K562 (cell line): ENCODE measurements around the gene NFATC4. TPM values are rescaled to one million over a fixed set of nuclear protein-coding genes. Genes with fewer than 3 reads are reported as not detected.

Experiments
- ATAC-seq: fragments of 200-7000 bp; cut with Tn5 transposase; 3 replicates; pipeline ENCODE4 v1.9.1; 2020; ENCODE audit warnings: moderate library complexity
- BruUV-seq: library from RNA; stranded (reverse); fragments of 400-500 nt; replicated peaks from 2 replicates; lab custom pipeline; 2021; lab: Mats Ljungman, UMichigan
- CTCF ChIA-PET: fragments of 300-600 bp; formaldehyde crosslinking; extraction: SDS; loops from one replicate; lab custom pipeline; 2021; ENCODE audit warnings: low intra/inter-chr PET ratio; lab: Yijun Ruan, JAX
- POLR2A ChIA-PET: fragments of 300-600, 350-650 bp; sonication (Branson Sonifier 250); formaldehyde crosslinking; extraction: SDS; loops from one replicate; lab custom pipeline; 2021; ENCODE audit warnings: antibody characterized with exemption, inconsistent platforms; lab: Yijun Ruan, JAX
- DNase-seq, 4 experiments: peaks; one replicate each; pipeline versions ENCODE4 v3.0.0 to v3.0.0-alpha.2; 2011 to 2018; ENCODE audit warnings: low spot score in 3 of 4, mixed read lengths in 3 of 4; ENCODE audit errors: extremely low read depth in 1 of 4
- FAIRE-seq: peaks from 2 replicates; lab custom pipeline; 2011; peaks lifted over from hg19 to GRCh38; lab: Jason Lieb, UNC
- H2AFZ ChIP-seq: 2 replicates; pipeline ENCODE4 v1.6.0; 2011; ENCODE audit warnings: low read depth, low read length, control low read depth, inconsistent platforms
- H3K27ac ChIP-seq: fragments of 200-600 bp; 3 replicates; pipeline ENCODE4 v1.8.0; 2011; ENCODE audit warnings: low read depth, mild to moderate bottlenecking, control low read depth, inconsistent platforms, low read length, moderate library complexity, mixed read lengths; ENCODE audit errors: extremely low read depth
- H3K27me3 ChIP-seq, 2 experiments: fragments of 300-600 bp in 1 of 2; 2 replicates in 1 of 2; 3 replicates in 1 of 2; pipeline versions ENCODE4 v1.6.0 to v1.8.0; 2011; ENCODE audit warnings: inconsistent platforms in 2 of 2, low read length in 2 of 2, mild to moderate bottlenecking in 1 of 2, mixed read lengths in 1 of 2, moderate library complexity in 1 of 2; ENCODE audit not compliant: control insufficient read depth in 2 of 2, insufficient read depth in 2 of 2
- H3K36me3 ChIP-seq: fragments of 300-600 bp; 3 replicates; pipeline ENCODE4 v1.8.0; 2011; ENCODE audit warnings: mild to moderate bottlenecking, low read length, inconsistent platforms; ENCODE audit not compliant: control insufficient read depth, insufficient read depth
- H3K4me1 ChIP-seq, 2 experiments: fragments of 200-600 bp in 1 of 2; replicated peaks in 1 of 2; 2 replicates in 1 of 2; 3 replicates in 1 of 2; pipeline versions ENCODE4 v1.5.1 to v1.8.0; 2011; ENCODE audit warnings: inconsistent platforms in 2 of 2, low read length in 2 of 2, mild to moderate bottlenecking in 1 of 2, mixed read lengths in 1 of 2, moderate library complexity in 1 of 2; ENCODE audit not compliant: control insufficient read depth in 2 of 2, insufficient read depth in 2 of 2
- H3K4me2 ChIP-seq: 2 replicates; pipeline ENCODE4 v1.6.1; 2011; ENCODE audit warnings: low read length, control low read depth, inconsistent platforms, mixed read lengths; ENCODE audit not compliant: insufficient read depth
- H3K4me3 ChIP-seq: fragments of 200-600 bp; sonication (generic), shearing (Covaris generic); 2 replicates; pipeline ENCODE4 v1.5.1; 2016; ENCODE audit warnings: control low read depth, inconsistent platforms
- H3K79me2 ChIP-seq: fragments of 200-600 bp; 3 replicates; pipeline ENCODE4 v1.8.0; 2011; ENCODE audit warnings: low read length, inconsistent platforms; ENCODE audit not compliant: control insufficient read depth, insufficient read depth
- H3K9ac ChIP-seq, 2 experiments: 2 replicates each; pipeline versions ENCODE4 v1.6.0 to v1.6.1; 2011; ENCODE audit warnings: low read depth in 2 of 2, low read length in 2 of 2, control low read depth in 1 of 2, inconsistent platforms in 1 of 2, mild to moderate bottlenecking in 1 of 2, mixed read lengths in 1 of 2; ENCODE audit not compliant: insufficient read depth in 1 of 2
- H3K9me1 ChIP-seq: one replicate; pipeline ENCODE4 v1.6.0; 2011; ENCODE audit warnings: inconsistent platforms, mild to moderate bottlenecking, low read length, moderate library complexity; ENCODE audit not compliant: control insufficient read depth, insufficient read depth
- H3K9me3 ChIP-seq: replicated peaks from 2 replicates; pipeline ENCODE4 v1.5.1; 2011; ENCODE audit warnings: low read depth, low read length, inconsistent platforms; ENCODE audit not compliant: control insufficient read depth, insufficient read depth
- H4K20me1 ChIP-seq: replicated peaks from 2 replicates; pipeline ENCODE4 v1.6.1; 2011; ENCODE audit warnings: low read length, inconsistent platforms, mixed read lengths; ENCODE audit not compliant: control insufficient read depth, insufficient read depth
- C11orf30 ChIP-seq: fragments of 450-650 bp; IDR thresholded peaks from 2 replicates; pipeline ENCODE4 v1.6.1; 2016; ENCODE audit warnings: low read depth, mild to moderate bottlenecking
- HDAC1 ChIP-seq, 2 experiments: fragments of 450-650 bp; IDR thresholded peaks; 2 replicates each; pipeline ENCODE4 v1.6.1; 2016 to 2017; ENCODE audit warnings: inconsistent platforms in 1 of 2, mild to moderate bottlenecking in 1 of 2, moderate library complexity in 1 of 2
- MAFG ChIP-seq: fragments of 450-650 bp; conservative IDR thresholded peaks from 2 replicates; pipeline ENCODE4 v1.6.1; 2016; ENCODE audit warnings: missing genetic modification characterization, missing compliant biosample characterization
- MAFK ChIP-seq: IDR thresholded peaks from 2 replicates; pipeline ENCODE4 v1.6.1; 2011; ENCODE audit warnings: low read length, improper control_type of control experiment
- ZNF316 ChIP-seq: fragments of 450-650 bp; IDR thresholded peaks from 2 replicates; pipeline ENCODE4 v1.6.1; 2016
- ZNF707 ChIP-seq: fragments of 250-450 bp; sonication (Bioruptor Pico); conservative IDR thresholded peaks from 2 replicates; pipeline ENCODE4 v1.8.0; 2022; ENCODE audit warnings: inconsistent platforms, mild to moderate bottlenecking, moderate library complexity
- WGBS: fragments of 100-300 bp; shearing (Covaris generic); methylation state at CpG from one replicate; pipeline ENCODE4 v1.1.6; 2016; ENCODE audit warnings: low coverage, mixed read lengths; ENCODE audit not compliant: insufficient coverage; ENCODE audit errors: missing lambda C conversion rate; 5-methylcytosine and 5-hydroxymethylcytosine counted together
- in situ Hi-C: fragments of 300-500 bp; cut with MboI; formaldehyde crosslinking; loops from 4 replicates; pipeline ENCODE4 v1.15.0; 2018; ENCODE audit warnings: inconsistent platforms, mixed read lengths
- intact Hi-C: fragments of 100-400 bp; cut with micrococcal nuclease; formaldehyde crosslinking; loops from 2 replicates; pipeline ENCODE4 v1.14.2; 2022
- polyA plus RNA-seq, 8 experiments: library from polyadenylated mRNA; depleted of rRNA in 4 of 8; stranded (reverse) in 5 of 8; unstranded in 3 of 8; fragments of >200 nt; fragmentation: Nextera tagmentation in 2 of 8; fragmentation: Illumina TruSeq in 1 of 8; extraction: Ambion mirVana in 2 of 8; extraction: Trizol in 1 of 8; gene quantifications; 2 replicates each; pipeline versions ENCODE4 v1.2.1 to v1.2.3, GENCODE V29; 2011 to 2014; ENCODE audit warnings: inconsistent platforms in 1 of 8, missing spikeins in 1 of 8
- total RNA-seq, 7 experiments: library from RNA; depleted of rRNA in 6 of 7; stranded (reverse); fragments of >200 nt in 6 of 7; fragmentation: Illumina TruSeq in 2 of 7; extraction: Trizol in 2 of 7; gene quantifications; 2 replicates each; pipeline versions ENCODE4 v1.2.1 to v1.2.3, GENCODE V29; 2011 to 2021; ENCODE audit warnings: low replicate concordance in 1 of 7
- TF ChIP-seq, protein P1 (sequence below): fragments of 150-350 bp; IDR thresholded peaks from 2 replicates; pipeline ENCODE4 v1.6.1; 2014; ENCODE audit warnings: low read depth, mild to moderate bottlenecking, low read length, borderline replicate concordance

The NFATC4 gene
- total and polyA plus RNA-seq, 9 of the 15 experiments (the other 6 are each of a cell fraction or from before 2014, with no cell fraction given) = 0.25 to 3.8 (median 0.78) TPM; not detected in 1

DNA sequence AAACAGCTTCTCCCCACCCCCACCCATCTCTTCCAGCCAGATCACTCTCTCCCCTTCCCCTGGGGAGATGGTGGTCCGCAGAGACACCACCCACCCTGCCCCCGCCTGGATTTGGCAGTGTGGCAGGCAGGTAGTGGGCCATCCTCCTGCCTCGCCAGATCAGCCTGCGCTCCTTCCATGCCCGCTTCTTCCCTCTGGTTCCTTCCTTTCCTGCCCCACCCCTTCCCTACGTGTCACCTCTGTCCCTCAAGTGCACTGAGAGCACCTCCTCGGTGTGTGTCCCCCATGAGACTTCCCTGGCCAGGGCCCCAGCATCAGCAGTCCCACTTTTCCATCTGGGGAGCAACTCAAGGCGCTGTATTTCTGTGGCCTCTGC is 31.5 kb downstream of the NFATC4 start:
- BruUV-seq = no TSS peak
- Histone ChIP-seq H3K4me3 (0 out of 2 replicates have a peak overlapping the region, but pooled peaks have one; percentile 36), H3K4me1 (peaks cover 0 to 8% of the 10 kb centered on the region in 2 experiments; a peak in 4 of 5 replicates), H3K9me1 (no peaks in the 10 kb centered on the region), H3K36me3 (no peaks in the 10 kb centered on the region; the same call in 2 of the 3 replicates), H3K4me2 (peak overlapping the region; percentile 24; the same call in 1 of the 2 replicates), H4K20me1 (no peaks in the 10 kb centered on the region), H3K9me3 (no peaks in the 10 kb centered on the region), H3K9ac (peak overlapping the region in 1 of 2 experiments; percentile 85; a peak in 2 of 4 replicates), H3K27me3 (no peaks in the 10 kb centered on the region), H2AFZ (peak overlapping the region; percentile 53), H3K27ac (no peak overlapping the region), H3K79me2 (no peaks in the 10 kb centered on the region)
- ChIA-PET POLR2A (interaction anchor here (1.2 kb wide), 1 partner anchor 20 kb away, joined by 3 read pairs; no protein-coding TSS in a partner anchor), CTCF (no interaction called here)
- DNase-seq (no peak), ATAC-seq (no peak), FAIRE-seq (no peak)
- TF ChIP-seq ZNF707 (CRISPR knock-in tag) (no peak), HDAC1 (IDR thresholded peaks at IDR 0.05) (no peak)
- intact Hi-C loops = no loop called here
- in situ Hi-C loops = no loop called here
- 43% methylated on average over 3 of the region's 8 CpGs for WGBS

DNA sequence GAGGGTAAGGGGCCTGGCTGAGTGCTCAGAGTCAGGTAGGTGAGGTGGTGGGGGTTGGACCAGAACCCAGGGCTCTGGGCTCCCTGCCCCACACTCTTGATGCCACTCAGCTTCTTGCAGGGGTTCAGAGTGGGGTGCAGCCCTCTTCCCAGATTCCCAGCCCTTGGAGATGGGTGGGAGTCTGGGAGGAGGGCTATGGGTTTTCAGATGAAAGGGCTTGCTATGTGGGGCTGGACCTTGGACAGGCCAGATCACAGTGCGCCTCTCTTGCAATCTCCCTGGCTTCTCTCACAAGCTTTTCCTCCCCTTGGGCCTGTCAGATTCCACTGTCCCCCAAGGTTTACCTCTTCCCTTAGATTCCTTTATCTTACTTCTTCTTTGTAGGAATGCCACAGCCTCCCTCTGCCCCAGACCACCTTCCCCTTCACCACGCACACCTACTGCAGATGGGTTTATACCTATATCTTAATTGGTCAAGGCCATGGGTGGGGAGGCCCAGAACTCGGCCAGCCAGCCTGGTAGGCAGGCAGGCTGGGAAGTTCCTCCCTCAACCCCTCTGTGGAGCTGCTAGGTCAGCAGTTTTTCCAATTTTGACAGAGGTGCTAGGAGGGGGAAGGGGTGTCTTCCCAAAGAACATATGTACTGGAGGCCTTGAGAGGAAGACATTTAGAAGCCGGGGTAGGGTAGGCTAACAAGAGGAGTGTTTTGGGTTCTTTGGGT is 32.2 kb downstream of the NFATC4 start:
- WGBS = 25% methylated on average over 2 of the region's 4 CpGs
- POLR2A ChIA-PET = interaction anchor here (0.5 to 1.2 kb wide), 3 partner anchors 12 to 225 kb away, joined by 3 to 4 read pairs (median 3); no protein-coding TSS in a partner anchor
- H3K36me3 ChIP-seq = no peaks in the 10 kb centered on the region; the same call in 2 of the 3 replicates
- H2AFZ ChIP-seq = no peak overlapping the region
- H3K27ac ChIP-seq = no peak overlapping the region
- in situ Hi-C loops = no loop called here
- intact Hi-C loops = no loop called here
- H3K4me1 ChIP-seq = peaks cover 0 to 8% of the 10 kb centered on the region in 2 experiments; a peak in 4 of 5 replicates
- DNase-seq (no peak), FAIRE-seq (no peak), ATAC-seq (no peak)
- no peaks in the 10 kb centered on the region for H3K27me3 ChIP-seq
- H3K4me2 ChIP-seq = no peak overlapping the region
- H3K79me2 ChIP-seq = no peaks in the 10 kb centered on the region
- H4K20me1 ChIP-seq = no peaks in the 10 kb centered on the region
- H3K9ac ChIP-seq = no peak overlapping the region
- BruUV-seq = no TSS peak
- H3K4me3 ChIP-seq = no peak overlapping the region
- TF ChIP-seq MAFK (peak; percentile 30; the same call in 1 of the 2 replicates), ZNF316 (peak; percentile 79), MAFG (peak; percentile 45; the same call in 1 of the 2 replicates), C11orf30 (peak; percentile 70)
- TF ChIP-seq, protein P1, sequence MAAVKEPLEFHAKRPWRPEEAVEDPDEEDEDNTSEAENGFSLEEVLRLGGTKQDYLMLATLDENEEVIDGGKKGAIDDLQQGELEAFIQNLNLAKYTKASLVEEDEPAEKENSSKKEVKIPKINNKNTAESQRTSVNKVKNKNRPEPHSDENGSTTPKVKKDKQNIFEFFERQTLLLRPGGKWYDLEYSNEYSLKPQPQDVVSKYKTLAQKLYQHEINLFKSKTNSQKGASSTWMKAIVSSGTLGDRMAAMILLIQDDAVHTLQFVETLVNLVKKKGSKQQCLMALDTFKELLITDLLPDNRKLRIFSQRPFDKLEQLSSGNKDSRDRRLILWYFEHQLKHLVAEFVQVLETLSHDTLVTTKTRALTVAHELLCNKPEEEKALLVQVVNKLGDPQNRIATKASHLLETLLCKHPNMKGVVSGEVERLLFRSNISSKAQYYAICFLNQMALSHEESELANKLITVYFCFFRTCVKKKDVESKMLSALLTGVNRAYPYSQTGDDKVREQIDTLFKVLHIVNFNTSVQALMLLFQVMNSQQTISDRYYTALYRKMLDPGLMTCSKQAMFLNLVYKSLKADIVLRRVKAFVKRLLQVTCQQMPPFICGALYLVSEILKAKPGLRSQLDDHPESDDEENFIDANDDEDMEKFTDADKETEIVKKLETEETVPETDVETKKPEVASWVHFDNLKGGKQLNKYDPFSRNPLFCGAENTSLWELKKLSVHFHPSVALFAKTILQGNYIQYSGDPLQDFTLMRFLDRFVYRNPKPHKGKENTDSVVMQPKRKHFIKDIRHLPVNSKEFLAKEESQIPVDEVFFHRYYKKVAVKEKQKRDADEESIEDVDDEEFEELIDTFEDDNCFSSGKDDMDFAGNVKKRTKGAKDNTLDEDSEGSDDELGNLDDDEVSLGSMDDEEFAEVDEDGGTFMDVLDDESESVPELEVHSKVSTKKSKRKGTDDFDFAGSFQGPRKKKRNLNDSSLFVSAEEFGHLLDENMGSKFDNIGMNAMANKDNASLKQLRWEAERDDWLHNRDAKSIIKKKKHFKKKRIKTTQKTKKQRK = no peak
- CTCF ChIA-PET = no interaction called here
- H3K9me1 ChIP-seq = no peaks in the 10 kb centered on the region
- no peaks in the 10 kb centered on the region for H3K9me3 ChIP-seq
